ENCODE results near the gene NELFB.

DNA sequence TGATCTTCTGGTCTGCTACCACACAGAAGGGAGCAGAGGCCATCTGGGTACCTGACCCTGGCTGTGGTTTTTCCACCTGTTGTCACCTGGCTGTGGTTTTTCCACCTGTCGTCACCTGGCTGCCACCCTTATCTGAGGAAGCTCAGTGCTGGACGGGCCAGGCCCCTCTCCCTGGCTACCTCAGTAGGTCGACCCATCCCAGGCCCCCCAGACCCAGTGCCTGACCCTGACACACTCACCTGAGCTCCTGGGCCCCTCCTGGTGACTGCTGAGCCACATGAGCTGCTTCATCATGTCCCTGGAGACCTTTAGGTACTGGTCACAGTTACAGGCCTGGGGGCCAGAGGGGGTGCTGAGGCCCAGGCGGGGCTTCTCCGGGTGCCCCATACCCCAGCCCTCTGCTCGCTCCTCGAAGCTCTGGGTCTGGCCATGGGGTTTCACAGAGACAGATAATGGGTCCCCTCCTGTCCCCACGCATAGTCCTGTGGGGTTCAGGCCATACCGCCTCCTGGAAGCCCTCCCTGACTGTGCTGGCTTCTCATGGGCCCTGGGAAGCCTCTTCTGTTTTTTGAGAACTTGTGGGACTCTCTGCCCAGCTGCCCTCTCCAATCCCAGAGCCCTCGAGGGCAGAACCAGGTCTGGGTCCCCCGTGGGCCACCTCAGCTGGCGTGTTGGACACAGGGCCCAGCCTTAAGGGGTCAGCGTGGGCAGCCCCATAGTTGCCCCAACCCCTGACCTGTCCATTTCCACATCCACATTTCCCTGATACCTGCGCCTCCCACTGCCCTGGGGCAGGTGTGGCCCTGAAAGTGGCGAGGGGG is 54.5 kb downstream of the NELFB start:
- TF ChIP-seq, protein P1, sequence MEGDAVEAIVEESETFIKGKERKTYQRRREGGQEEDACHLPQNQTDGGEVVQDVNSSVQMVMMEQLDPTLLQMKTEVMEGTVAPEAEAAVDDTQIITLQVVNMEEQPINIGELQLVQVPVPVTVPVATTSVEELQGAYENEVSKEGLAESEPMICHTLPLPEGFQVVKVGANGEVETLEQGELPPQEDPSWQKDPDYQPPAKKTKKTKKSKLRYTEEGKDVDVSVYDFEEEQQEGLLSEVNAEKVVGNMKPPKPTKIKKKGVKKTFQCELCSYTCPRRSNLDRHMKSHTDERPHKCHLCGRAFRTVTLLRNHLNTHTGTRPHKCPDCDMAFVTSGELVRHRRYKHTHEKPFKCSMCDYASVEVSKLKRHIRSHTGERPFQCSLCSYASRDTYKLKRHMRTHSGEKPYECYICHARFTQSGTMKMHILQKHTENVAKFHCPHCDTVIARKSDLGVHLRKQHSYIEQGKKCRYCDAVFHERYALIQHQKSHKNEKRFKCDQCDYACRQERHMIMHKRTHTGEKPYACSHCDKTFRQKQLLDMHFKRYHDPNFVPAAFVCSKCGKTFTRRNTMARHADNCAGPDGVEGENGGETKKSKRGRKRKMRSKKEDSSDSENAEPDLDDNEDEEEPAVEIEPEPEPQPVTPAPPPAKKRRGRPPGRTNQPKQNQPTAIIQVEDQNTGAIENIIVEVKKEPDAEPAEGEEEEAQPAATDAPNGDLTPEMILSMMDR (IDR thresholded peaks at IDR 0.05) = no peak
- TF ChIP-seq POLR2A (IDR thresholded peaks at IDR 0.05) = no peak
